Peyer's patch (tissue), 4 donors: Measurements from ENCODE around the gene MS4A18.
"Not testable (repeated sequence)": the region's sequence is repeated elsewhere in the genome, so short reads cannot be mapped to it uniquely, and the experiment has no call there.

Experiments used
- CTCF ChIP-seq, 6 experiments: fragments of 450-650 bp in 4 of 6; fragments of 200-600 bp in 2 of 6; sonication (generic) in 1 of 6; IDR thresholded peaks; one replicate each; pipeline ENCODE4 v1.5.1; 2017 to 2019; ENCODE audit warnings: antibody characterized with exemption in 6 of 6, mild to moderate bottlenecking in 3 of 6, moderate library complexity in 1 of 6
- POLR2A ChIP-seq, 2 donors: fragments of 450-650 bp; IDR thresholded peaks; one replicate each; pipeline ENCODE4 v1.5.1; 2017; ENCODE audit warnings: antibody characterized with exemption in 2 of 2, mild to moderate bottlenecking in 2 of 2, moderate library complexity in 2 of 2

DNA sequence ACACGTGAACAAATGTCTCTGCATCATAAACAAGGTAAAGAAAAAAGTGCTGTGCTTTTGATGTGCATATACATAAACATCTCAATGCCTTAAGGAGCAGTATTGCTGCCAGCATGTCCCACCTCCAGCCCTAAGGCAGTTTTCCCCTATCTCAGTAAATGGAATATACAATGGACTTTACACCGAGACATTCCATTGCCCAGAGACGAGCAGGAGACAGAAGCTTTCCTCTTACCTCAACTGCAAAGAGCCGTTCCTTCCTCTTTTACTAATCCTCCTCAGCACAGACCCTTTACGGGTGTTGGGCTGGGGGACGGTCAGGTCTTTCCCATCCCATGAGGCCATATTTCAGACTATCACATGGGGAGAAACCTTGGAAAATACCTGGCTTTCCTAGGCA lies 11.1 kb upstream of the MS4A18 start:
- not testable (repeated sequence) for TF ChIP-seq CTCF, POLR2A (IDR thresholded peaks at IDR 0.05)
